HG02884 (cell line): ENCODE results near the gene GTF2F2.

Experiments
- ATAC-seq: cut with Tn5 transposase; IDR thresholded peaks from one replicate; pipeline ENCODE4 v1.9.1; 2021; ENCODE audit warnings: mild to moderate bottlenecking, moderate library complexity; ENCODE audit not compliant: unreplicated experiment

GTF2F2 gene

DNA sequence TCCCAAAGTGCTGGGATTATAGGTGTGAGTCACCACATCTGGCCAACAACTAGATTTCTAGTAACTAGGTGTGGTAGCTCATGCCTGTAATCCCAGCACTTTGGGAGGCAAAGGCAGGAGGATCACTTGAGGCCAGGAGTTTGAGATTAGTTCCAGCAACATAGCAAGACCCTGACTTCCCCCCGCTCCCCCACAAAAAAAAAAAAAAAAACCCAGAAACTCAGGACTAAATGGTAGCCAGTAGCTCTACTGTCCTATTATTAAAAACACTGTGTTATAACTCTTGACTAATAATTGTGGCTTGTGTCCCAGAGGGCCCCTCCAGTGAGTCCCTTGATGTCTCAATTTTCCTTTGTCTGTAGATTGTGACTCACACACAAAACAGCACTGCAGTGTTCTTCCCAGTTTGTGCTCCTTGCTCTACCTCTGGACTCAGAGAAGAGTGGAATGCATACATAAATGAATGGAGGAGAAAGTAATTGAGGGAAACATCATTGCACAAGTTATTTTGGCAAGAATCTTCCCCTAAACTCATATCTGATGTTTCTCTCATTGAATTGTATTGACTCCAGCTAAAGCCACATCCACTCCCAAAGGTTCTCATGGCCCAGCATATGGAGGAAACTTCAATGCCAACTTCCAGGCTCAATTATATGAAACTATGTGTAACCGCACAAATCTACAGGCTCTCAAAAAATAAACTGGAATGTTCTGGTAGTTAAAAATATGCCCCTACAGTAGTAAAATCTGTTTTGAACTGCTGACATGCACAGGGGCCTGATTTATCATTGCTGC lies 211.9 kb downstream of the GTF2F2 start:
- ATAC-seq, result no peak

DNA sequence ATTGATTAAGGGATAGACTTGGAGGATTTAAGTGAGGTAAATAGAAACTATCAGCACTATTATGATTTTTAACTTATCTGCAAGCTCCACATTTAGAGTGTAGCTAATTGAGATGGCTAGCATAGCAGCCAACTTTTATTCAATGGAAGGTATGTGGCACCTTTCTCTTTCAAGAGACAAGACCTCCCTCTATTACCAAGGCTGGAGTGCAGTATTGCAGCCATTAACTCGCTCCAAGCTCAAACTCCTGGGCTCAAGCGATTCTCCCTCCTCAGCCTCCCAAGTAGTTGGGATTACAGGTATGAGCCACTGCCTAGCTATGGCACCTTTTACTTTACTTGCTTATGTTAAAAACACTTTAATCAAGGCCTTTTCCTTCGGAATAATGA lies 212.5 kb downstream of the GTF2F2 start:
- ATAC-seq, result no peak

DNA sequence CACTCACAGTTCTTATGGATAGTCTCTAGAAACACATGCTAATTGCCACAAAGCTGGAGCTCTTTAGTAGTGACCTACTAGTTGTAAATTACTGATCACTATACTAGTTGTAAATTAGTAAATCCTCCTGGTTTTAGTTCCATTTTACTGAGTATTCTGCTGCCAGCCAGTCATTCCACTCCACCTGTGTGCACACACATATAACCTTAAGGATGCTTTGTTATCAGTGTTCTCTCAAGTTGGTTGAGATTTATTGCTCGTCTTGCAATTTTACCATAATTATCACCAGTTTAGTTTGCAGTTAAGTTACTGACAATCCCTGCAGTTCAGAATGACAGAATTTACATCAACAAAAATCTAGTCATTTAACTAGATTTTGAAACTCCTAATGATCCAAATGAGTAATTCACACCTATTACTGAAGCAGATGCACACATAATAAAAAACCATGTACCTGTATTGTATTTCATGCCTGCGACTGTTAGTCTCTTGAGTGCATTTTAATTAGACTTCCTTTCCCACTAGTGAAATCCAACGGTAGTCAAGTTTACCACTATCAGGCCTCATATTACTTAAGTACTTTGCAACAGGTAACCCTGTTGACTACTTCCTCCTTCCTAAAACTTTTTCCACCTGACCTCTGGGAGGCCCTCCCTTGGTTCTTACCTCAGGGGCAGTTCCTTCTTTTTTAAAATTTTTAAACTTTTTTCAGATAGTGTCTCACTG lies 213.1 kb downstream of the GTF2F2 start:
- no peak for ATAC-seq
